NCI-H2029 treated with DMSO at 0.1 percent for 48 hours (cell line): Measurements from ENCODE around the gene VTI1B.

Experiments
- DNase-seq: peaks from one replicate; lab custom pipeline; 2025; lab: John Stamatoyannopoulos, UW

The VTI1B gene

GRCh38 chr14:67679006-67679405, 4.6 kb upstream of the VTI1B start:
- DNase-seq = no peak

GRCh38 chr14:67675219-67675582, 769 bp upstream of the VTI1B start:
- DNase-seq = no peak

GRCh38 chr14:67674139-67674479, 323 bp downstream of the VTI1B start:
- no peak for DNase-seq

GRCh38 chr14:67673451-67673850, 981 bp downstream of the VTI1B start:
- DNase-seq = no peak

GRCh38 chr14:67668559-67668958, 5.9 kb downstream of the VTI1B start:
- DNase-seq = no peak

GRCh38 chr14:67666750-67667449, 7.5 kb downstream of the VTI1B start:
- peak; percentile 8 for DNase-seq

- DNase-seq = no peak
These were observed 8.6 kb downstream of the VTI1B start for GRCh38 chr14:67665868-67666267.

- no peak for DNase-seq
These were observed 10.8 kb downstream of the VTI1B start for GRCh38 chr14:67663633-67664032.

GRCh38 chr14:67653651-67654280, 20.7 kb downstream of the VTI1B start:
- no peak for DNase-seq

- no peak for DNase-seq
These were observed 22.2 kb downstream of the VTI1B start for GRCh38 chr14:67652189-67652588.

- no peak for DNase-seq
These were observed 23.7 kb downstream of the VTI1B start for GRCh38 chr14:67650694-67651093.

GRCh38 chr14:67650151-67650550, 24.3 kb downstream of the VTI1B start:
- no peak for DNase-seq

GRCh38 chr14:67646131-67646530, 28.3 kb downstream of the VTI1B start:
- DNase-seq = no peak

GRCh38 chr14:67645414-67645813, 29.0 kb downstream of the VTI1B start:
- no peak for DNase-seq

GRCh38 chr14:67644428-67644827, 30.0 kb downstream of the VTI1B start:
- DNase-seq = no peak

- DNase-seq = no peak
These were observed 30.7 kb downstream of the VTI1B start for GRCh38 chr14:67643713-67644112.

- DNase-seq = no peak
These were observed 32.3 kb downstream of the VTI1B start for GRCh38 chr14:67641902-67642749.

GRCh38 chr14:67641480-67641879, 33.0 kb downstream of the VTI1B start:
- no peak for DNase-seq

- DNase-seq = no peak
These were observed 35.8 kb downstream of the VTI1B start for GRCh38 chr14:67638642-67639041.

- peak; percentile 54 for DNase-seq
These were observed 38.0 kb downstream of the VTI1B start for GRCh38 chr14:67636361-67636919.

GRCh38 chr14:67633451-67634147, 40.8 kb downstream of the VTI1B start:
- no peak for DNase-seq

- no peak for DNase-seq
These were observed 43.5 kb downstream of the VTI1B start for GRCh38 chr14:67630938-67631337.
